ENCODE measurements around the gene UNC80. TPM values are rescaled to one million over a fixed set of nuclear protein-coding genes. Genes with fewer than 3 reads are reported as not detected.

Gene UNC80
- total RNA-seq, 1 donor from 2014 or later: 2.9 TPM

GRCh38 chr2:209741953-209742352 lies 29.7 kb upstream of the UNC80 start:
- Mint-ChIP-seq H3K4me1 (ENCODE audit: unreplicated experiment) (no peaks in the 10 kb centered on the region), H3K27me3 (peaks cover 19% of the 10 kb centered on the region), H3K4me3 (no peak overlapping the region), H3K27ac (no peak overlapping the region), H3K36me3 (no peaks in the 10 kb centered on the region), H3K9me3 (no peaks in the 10 kb centered on the region)
- TF ChIP-seq, protein P1, sequence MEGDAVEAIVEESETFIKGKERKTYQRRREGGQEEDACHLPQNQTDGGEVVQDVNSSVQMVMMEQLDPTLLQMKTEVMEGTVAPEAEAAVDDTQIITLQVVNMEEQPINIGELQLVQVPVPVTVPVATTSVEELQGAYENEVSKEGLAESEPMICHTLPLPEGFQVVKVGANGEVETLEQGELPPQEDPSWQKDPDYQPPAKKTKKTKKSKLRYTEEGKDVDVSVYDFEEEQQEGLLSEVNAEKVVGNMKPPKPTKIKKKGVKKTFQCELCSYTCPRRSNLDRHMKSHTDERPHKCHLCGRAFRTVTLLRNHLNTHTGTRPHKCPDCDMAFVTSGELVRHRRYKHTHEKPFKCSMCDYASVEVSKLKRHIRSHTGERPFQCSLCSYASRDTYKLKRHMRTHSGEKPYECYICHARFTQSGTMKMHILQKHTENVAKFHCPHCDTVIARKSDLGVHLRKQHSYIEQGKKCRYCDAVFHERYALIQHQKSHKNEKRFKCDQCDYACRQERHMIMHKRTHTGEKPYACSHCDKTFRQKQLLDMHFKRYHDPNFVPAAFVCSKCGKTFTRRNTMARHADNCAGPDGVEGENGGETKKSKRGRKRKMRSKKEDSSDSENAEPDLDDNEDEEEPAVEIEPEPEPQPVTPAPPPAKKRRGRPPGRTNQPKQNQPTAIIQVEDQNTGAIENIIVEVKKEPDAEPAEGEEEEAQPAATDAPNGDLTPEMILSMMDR (conservative IDR thresholded peaks at IDR 0.05): no peak
- DNase-seq (ENCODE audit: extremely low spot score, unreplicated experiment): no peak

GRCh38 chr2:209753020-209753419 lies 18.6 kb upstream of the UNC80 start:
- no peaks in the 10 kb centered on the region for H3K4me1 Mint-ChIP-seq (ENCODE audit: unreplicated experiment)
- no peaks in the 10 kb centered on the region for H3K36me3 Mint-ChIP-seq
- peaks cover 26% of the 10 kb centered on the region for H3K27me3 Mint-ChIP-seq
- H3K4me3 Mint-ChIP-seq: no peak overlapping the region
- DNase-seq (ENCODE audit: extremely low spot score, unreplicated experiment): no peak
- no peak overlapping the region for H3K27ac Mint-ChIP-seq
- H3K9me3 Mint-ChIP-seq: no peaks in the 10 kb centered on the region
- TF ChIP-seq, protein P1 (conservative IDR thresholded peaks at IDR 0.05): no peak

DNA sequence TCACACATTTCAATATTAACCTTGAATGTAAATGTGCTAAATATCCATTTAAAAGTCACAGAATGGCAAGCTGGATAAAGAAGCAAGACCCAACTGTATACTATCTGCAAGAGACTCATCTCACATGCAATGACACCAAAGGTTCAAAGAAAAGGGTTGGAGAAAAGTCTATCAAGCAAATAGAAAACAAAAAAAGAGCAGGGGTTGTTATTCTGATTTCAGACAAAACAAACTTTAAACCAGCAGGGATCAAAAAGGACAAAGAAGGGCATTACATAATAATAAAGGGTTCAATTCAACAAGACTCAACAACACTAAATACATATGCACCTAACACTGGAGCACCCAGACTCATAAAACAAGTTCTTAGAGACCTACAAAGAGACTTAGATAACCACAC lies 14.5 kb upstream of the UNC80 start:
- no peaks in the 10 kb centered on the region for H3K36me3 Mint-ChIP-seq
- TF ChIP-seq, protein P1 (conservative IDR thresholded peaks at IDR 0.05): no peak
- H3K27me3 Mint-ChIP-seq: peaks cover 41% of the 10 kb centered on the region
- H3K27ac Mint-ChIP-seq: no peak overlapping the region
- no peaks in the 10 kb centered on the region for H3K4me1 Mint-ChIP-seq (ENCODE audit: unreplicated experiment)
- DNase-seq (ENCODE audit: extremely low spot score, unreplicated experiment): no peak
- no peak overlapping the region for H3K4me3 Mint-ChIP-seq
- H3K9me3 Mint-ChIP-seq: no peaks in the 10 kb centered on the region

DNA sequence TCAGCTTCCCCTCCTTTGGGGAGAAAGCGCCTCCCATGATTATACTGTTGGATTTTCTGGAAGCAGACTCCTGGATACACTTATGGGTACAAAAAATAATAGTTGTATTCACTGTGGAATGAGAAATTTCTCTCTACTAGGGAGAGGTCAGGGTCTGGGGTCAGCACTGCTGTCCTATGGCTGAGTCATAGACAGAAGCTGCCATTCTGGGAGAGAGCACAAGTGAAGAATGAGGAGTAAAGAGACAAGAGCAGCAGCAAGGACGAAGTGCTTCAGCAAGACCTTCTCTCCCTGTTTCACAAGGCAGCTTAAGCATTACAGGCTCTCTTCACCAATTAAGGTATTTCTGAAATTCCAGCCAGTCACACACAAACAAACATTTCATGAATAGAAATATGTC lies 10.1 kb upstream of the UNC80 start:
- H3K4me3 Mint-ChIP-seq: no peak overlapping the region
- no peak for DNase-seq (ENCODE audit: extremely low spot score, unreplicated experiment)
- peaks cover 32% of the 10 kb centered on the region for H3K27me3 Mint-ChIP-seq
- no peaks in the 10 kb centered on the region for H3K36me3 Mint-ChIP-seq
- TF ChIP-seq, protein P1 (conservative IDR thresholded peaks at IDR 0.05): no peak
- no peaks in the 10 kb centered on the region for H3K4me1 Mint-ChIP-seq (ENCODE audit: unreplicated experiment)
- H3K9me3 Mint-ChIP-seq: no peaks in the 10 kb centered on the region
- no peak overlapping the region for H3K27ac Mint-ChIP-seq

DNA sequence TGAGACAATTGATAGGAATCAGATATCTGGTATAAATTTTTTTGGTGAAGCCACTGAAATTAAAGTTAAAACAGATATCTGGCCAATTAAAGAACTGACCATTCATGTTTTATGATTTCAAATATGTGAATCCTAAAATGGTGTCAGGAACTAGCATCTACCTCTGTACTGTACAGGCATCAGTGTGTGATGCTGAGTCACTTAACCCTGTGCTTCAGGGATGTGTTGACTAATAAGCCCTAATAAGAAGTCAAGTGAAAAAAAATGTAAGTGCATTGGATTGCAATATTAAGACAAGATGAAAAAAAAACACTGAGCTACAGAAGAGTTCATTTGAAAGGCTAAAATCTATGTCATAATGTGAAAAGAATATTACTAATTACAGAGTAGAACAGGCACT lies 9.1 kb upstream of the UNC80 start:
- H3K4me1 Mint-ChIP-seq (ENCODE audit: unreplicated experiment): no peaks in the 10 kb centered on the region

More for the DNA sequence above, 9.1 kb upstream of the UNC80 start:
- no peak overlapping the region for H3K4me3 Mint-ChIP-seq
- peaks cover 24% of the 10 kb centered on the region for H3K27me3 Mint-ChIP-seq
- DNase-seq (ENCODE audit: extremely low spot score, unreplicated experiment): no peak
- no peaks in the 10 kb centered on the region for H3K36me3 Mint-ChIP-seq
- TF ChIP-seq, protein P1 (conservative IDR thresholded peaks at IDR 0.05): no peak
- H3K27ac Mint-ChIP-seq: no peak overlapping the region
- no peaks in the 10 kb centered on the region for H3K9me3 Mint-ChIP-seq

Data from type B pancreatic cell (in vitro differentiated cells).